LNCaP clone FGC (cell line): ENCODE measurements around the gene PRDM16.

Experiments
- DNase-seq: peaks from one replicate; pipeline ENCODE4 v3.0.0-alpha.2; 2011; ENCODE audit warnings: low read depth
- H3K4me3 ChIP-seq: 2 replicates; pipeline ENCODE4 v1.5.1; 2011; ENCODE audit warnings: mild to moderate bottlenecking, low read depth, low read length, control low read depth
- CTCF ChIP-seq: IDR thresholded peaks from 2 replicates; pipeline ENCODE4 v1.5.1; 2012; ENCODE audit warnings: mild to moderate bottlenecking; ENCODE audit not compliant: control insufficient read depth, insufficient read depth; ENCODE audit errors: extremely low read depth

The PRDM16 gene

DNA sequence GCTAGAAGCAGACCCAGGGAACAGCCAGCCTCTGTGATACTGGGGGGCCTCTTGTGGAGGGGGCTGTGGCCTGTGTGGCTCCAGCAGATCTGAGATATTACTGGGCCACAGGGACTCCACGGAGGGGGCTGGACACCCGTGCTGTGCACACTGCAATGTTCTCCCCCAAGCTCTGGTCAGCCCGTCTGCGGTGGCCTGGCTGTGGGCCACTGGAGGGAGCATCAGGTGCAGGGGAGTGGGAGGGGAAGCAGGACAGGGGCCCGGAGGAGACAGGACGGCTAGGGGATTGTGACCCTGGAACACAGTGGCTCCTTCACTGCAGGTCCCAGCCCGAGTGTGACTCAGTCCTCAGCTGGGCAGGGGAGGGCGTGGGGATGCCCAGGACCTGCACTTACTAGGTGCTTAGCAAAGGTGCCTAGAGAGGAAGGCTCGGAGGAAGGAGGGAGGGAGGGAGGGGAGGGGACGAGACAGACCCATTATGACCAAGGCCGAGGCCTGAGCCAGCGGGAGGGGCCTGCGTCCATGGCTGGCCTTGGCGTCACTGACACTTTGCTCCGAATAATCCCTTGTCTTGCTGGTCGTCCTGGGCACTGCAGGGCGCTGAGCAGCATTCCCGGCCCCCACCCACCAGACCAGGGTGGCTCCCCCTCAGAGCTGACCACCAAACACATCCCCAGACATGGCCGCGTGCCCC, 44.2 kb downstream of the PRDM16 start:
- no peak overlapping the region for H3K4me3 ChIP-seq
- no peak for TF ChIP-seq CTCF
- DNase-seq, result no peak

DNA sequence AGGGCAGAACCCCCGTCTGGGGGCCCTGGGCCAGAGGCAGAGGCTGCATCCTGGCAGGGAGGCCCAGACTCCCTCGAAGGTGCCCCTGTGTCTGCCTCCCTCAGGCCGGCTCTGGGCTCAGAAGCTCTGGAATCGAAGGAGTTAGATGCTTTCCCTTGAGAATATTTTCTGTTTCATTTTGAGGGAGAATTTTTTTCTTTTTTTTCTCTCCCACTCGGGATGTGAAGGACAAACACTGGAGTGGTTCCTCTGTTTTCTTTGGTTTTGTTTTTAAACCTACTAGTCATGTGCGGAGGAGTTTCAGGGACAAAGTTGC, 44.7 kb downstream of the PRDM16 start:
- no peak for DNase-seq
- no peak for TF ChIP-seq CTCF
- H3K4me3 ChIP-seq, result no peak overlapping the region

GRCh38 chr1:3114131-3114744, 45.2 kb downstream of the PRDM16 start:
- TF ChIP-seq CTCF, result no peak
- DNase-seq, result no peak
- no peak overlapping the region for H3K4me3 ChIP-seq

DNA sequence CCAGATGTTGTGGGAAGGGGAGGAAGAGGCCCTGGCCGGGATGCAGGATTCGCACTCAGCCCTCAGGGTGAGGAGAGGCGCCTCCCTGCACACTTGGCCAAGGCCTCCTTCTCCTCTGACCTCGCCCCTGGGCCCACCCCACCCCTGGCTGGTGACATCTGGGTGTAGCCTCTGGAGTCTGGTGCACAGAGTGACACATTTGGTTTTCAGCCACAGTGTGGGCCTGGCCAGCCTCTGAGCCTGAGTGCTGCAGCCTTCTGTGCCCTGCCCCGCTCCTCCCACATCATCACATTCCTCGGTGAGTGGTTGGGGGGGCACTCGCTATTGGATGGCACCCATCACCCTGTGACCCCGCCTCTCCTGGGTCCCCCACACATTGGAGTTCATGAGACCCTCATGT, 45.8 kb downstream of the PRDM16 start:
- no peak overlapping the region for H3K4me3 ChIP-seq
- no peak for DNase-seq
- no peak for TF ChIP-seq CTCF

DNA sequence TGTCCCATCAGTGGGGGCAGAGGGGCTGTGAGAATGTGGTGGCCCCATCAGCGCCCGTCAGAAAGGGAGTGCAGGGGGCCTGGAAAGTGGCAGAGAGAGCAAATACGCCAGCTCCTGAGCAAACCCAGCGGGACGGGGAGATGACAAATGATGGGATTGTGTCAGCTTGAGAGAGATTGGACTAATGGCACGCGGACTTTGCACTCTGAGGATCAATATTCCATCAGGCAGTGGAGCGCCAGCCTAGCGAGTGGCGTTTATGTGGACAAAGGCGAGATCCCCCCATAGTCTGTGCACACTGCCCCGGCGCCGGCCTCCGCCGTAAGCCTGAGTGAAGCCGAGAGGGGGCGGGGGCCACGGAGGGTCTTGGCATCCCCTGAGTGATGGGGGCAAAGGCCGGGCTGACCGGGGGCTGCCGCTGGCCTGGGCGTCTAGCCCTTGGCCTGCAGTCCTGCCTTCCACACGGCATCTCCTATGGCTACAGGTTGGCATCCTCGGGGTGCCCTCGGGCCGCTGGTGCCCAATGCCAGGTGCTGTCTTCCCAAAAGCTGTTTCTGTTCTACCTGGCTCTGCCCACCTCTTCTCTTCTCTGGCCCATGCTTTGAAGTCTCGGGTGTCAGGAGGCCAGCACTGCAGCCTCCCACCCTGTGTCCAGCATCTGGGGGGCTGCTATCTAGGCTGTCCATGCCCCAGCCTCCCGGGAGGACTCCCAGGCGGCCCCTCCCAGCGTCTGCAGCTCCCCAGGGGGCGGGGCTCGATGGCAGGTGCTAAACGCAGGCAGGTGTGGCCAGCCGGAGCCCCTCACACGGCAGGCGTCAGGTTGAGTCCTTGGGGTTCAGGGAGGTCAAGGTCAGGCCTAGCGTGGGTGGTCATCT, 46.5 kb downstream of the PRDM16 start:
- no peak for TF ChIP-seq CTCF
- DNase-seq, result no peak
- no peak overlapping the region for H3K4me3 ChIP-seq

DNA sequence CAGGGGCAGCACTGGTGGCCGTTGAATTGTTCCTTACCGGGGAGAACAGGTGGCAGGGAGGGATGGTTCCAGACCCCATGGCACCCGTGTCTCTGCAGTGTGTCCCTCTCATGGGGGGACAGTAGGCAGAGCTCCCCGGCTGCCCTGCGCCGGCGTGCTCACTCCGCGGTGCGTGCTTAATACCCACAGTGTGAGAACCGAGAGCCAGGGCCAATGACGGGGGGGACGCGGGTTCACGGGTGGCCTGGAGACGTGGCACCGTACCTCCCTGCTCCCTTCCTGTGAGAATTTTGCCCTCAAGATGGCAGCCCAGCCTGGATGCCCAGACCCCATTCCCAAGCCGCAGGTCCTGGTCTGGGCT, 47.1 kb downstream of the PRDM16 start:
- no peak for TF ChIP-seq CTCF
- H3K4me3 ChIP-seq, result no peak overlapping the region
- no peak for DNase-seq
